Sigmoid colon (tissue), 7 donors: ENCODE measurements around the gene STOX1. TPM values are rescaled to one million over a fixed set of nuclear protein-coding genes. Genes with fewer than 3 reads are reported as not detected.

Experiments used
- DNase-seq: peaks from one replicate; pipeline ENCODE4 v3.0.0-alpha.2; 2019
- H3K27ac ChIP-seq, 4 donors: fragments of 200-600 bp; sonication (generic); one replicate each; pipeline ENCODE4 v1.5.1; 2016 to 2019; ENCODE audit warnings: mild to moderate bottlenecking in 1 of 4
- H3K27me3 ChIP-seq, 3 donors: fragments of 200-600 bp; sonication (generic); one replicate each; pipeline ENCODE4 v1.5.1; 2019; ENCODE audit warnings: mild to moderate bottlenecking in 1 of 3
- H3K36me3 ChIP-seq, 4 donors: fragments of 200-600 bp; sonication (generic); one replicate each; pipeline ENCODE4 v1.5.1; 2016 to 2019
- H3K4me1 ChIP-seq, 4 donors: fragments of 200-600 bp; sonication (generic); one replicate each; pipeline ENCODE4 v1.5.1; 2017 to 2019
- H3K4me3 ChIP-seq, 4 donors: fragments of 200-600 bp; sonication (generic); one replicate each; pipeline ENCODE4 v1.5.1; 2017 to 2019; ENCODE audit warnings: mild to moderate bottlenecking in 2 of 4, moderate library complexity in 1 of 4
- H3K9me3 ChIP-seq, 4 donors: fragments of 200-600 bp in 3 of 4; sonication (generic) in 3 of 4; one replicate each; pipeline versions ENCODE4 v1.5.1 to v1.6.1; 2013 to 2019
- CTCF ChIP-seq, 4 experiments: fragments of 450-650 bp in 3 of 4; fragments of 200-600 bp in 1 of 4; IDR thresholded peaks; one replicate each; pipeline ENCODE4 v1.5.1; 2016 to 2019; ENCODE audit warnings: antibody characterized with exemption in 4 of 4, mild to moderate bottlenecking in 3 of 4, moderate library complexity in 2 of 4
- EP300 ChIP-seq, 4 donors: sonication (generic); formaldehyde crosslinking; IDR thresholded peaks; one replicate each; pipeline ENCODE4 v1.6.1; 2017; ENCODE audit warnings: antibody characterized with exemption in 4 of 4
- POLR2A ChIP-seq, 2 donors: fragments of 450-650 bp; IDR thresholded peaks; one replicate each; pipeline ENCODE4 v1.6.1; 2016; ENCODE audit warnings: antibody characterized with exemption in 2 of 2, mild to moderate bottlenecking in 2 of 2, moderate library complexity in 2 of 2
- POLR2AphosphoS5 ChIP-seq, 4 donors: sonication (generic); formaldehyde crosslinking; IDR thresholded peaks; one replicate each; pipeline ENCODE4 v1.6.1; 2017; ENCODE audit warnings: antibody characterized with exemption in 4 of 4
- WGBS, 2 donors: extraction: QIAGEN DNeasy Blood & Tissue Kit; methylation state at CpG; one replicate each; pipeline ENCODE4 v1.1.7; 2013; 5-methylcytosine and 5-hydroxymethylcytosine counted together
- intact Hi-C: fragments of 100-400 bp; cut with DNase I; formaldehyde crosslinking; loops from one replicate; pipeline ENCODE4 v1.15.1; 2023
- polyA plus RNA-seq, 3 donors: library from polyadenylated mRNA; stranded (reverse); fragments of 200-250 nt; gene quantifications; one replicate each; pipeline ENCODE4 v1.2.3, GENCODE V29; 2013
- total RNA-seq, 4 donors: library from RNA; depleted of rRNA; stranded (reverse); fragments of >200 nt; gene quantifications; one replicate each; pipeline ENCODE4 v1.1.0, GENCODE V29; 2016
- donor health status: healthy with polysubstance abuse.
- donor health status: Bipolar disorder and iron deficiency.
- donor health status: healthy.

STOX1 gene
- total and polyA plus RNA-seq, 7 donors = 0.41 to 2.9 (median 1.3) TPM; not detected in 1

DNA sequence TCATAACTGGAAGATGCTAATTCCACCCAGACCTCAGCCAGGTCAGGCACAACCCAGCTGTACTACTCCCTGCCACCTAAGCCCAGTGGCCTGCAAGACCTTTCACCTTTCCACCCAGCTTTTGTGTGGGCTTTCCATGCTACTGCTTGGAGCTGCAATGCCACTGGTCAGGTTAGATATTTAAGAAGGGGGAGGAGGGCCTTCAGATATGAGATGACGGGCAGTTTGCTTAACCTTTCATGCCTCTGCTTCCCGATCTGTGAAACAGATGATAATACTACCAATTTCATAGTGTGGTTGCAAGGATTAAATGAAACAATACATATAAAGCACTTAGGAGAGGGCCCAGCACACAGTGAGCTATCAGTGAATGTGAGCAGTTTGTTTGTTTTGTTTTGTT is 20.9 kb downstream of the STOX1 start:
- no peak for DNase-seq
- no peak for TF ChIP-seq EP300 (IDR thresholded peaks at IDR 0.05)
- TF ChIP-seq POLR2AphosphoS5 (IDR thresholded peaks at IDR 0.05) = no peak
- no peak for TF ChIP-seq POLR2A (IDR thresholded peaks at IDR 0.05)
- TF ChIP-seq CTCF (IDR thresholded peaks at IDR 0.05) = no peak
- H3K4me1 ChIP-seq = no peaks in the 10 kb centered on the region
- H3K9me3 ChIP-seq = no peaks in the 10 kb centered on the region
- 94 to 99% methylated on average over 2 of the region's 2 CpGs for WGBS, 2 donors
- H3K36me3 ChIP-seq = no peaks in the 10 kb centered on the region
- H3K4me3 ChIP-seq = no peak overlapping the region
- intact Hi-C loops = no loop called here
- no peak overlapping the region for H3K27ac ChIP-seq
- H3K27me3 ChIP-seq = no peaks in the 10 kb centered on the region

DNA sequence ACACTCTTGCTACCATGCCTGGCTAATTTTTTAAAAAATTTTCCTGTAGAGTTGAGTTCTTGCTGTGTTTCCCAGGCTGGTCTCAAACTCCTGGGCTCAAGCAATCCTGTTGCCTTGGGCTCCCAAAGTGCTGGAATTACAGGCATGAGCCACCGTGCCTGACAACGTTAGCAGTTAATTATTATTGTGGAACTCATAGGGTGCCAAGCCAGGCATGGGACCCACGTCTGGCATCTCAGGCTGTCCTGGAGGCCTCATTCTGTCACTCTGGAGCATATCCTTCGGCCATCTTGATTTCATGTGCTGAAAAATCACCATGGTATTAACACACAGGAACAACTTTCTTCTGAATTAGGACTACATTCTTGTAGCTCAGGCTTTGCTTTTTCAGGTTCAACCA is 21.5 kb downstream of the STOX1 start:
- no peak for DNase-seq
- intact Hi-C loops = no loop called here
- TF ChIP-seq POLR2AphosphoS5 (IDR thresholded peaks at IDR 0.05) = no peak
- TF ChIP-seq CTCF (IDR thresholded peaks at IDR 0.05) = no peak
- no peak for TF ChIP-seq EP300 (IDR thresholded peaks at IDR 0.05)
- TF ChIP-seq POLR2A (IDR thresholded peaks at IDR 0.05) = no peak
- WGBS, 2 donors = 84 to 87% methylated on average over 4 of the region's 4 CpGs
- no peaks in the 10 kb centered on the region for H3K9me3 ChIP-seq
- H3K36me3 ChIP-seq = no peaks in the 10 kb centered on the region
- no peak overlapping the region for H3K4me3 ChIP-seq
- H3K27me3 ChIP-seq = no peaks in the 10 kb centered on the region
- H3K4me1 ChIP-seq = no peaks in the 10 kb centered on the region
- no peak overlapping the region for H3K27ac ChIP-seq

DNA sequence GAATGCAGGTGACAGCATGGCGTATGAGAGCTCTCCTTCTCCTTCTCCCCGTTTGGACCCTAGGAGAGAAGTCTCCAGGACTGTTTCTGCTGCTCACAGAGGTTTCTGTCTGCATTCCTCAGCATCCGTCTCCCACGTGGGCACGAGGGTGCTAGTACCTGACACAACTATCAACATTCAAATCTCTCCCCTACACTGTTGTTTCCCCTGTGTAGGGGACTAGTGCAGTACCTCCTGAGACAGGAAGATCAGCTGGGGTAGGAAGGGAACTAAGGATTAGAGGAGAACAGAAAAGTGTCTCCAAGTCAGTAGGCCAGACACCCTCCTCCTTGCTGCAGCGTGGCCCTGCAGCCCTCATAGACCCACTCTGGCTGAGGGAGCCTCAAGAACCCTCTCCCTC is 29.0 kb downstream of the STOX1 start:
- peaks cover 0 to 5% (median 2%) of the 10 kb centered on the region in 4 donors for H3K9me3 ChIP-seq
- intact Hi-C loops = no loop called here
- DNase-seq = no peak
- TF ChIP-seq EP300 (IDR thresholded peaks at IDR 0.05) (no peak), CTCF (IDR thresholded peaks at IDR 0.05) (no peak), POLR2A (IDR thresholded peaks at IDR 0.05) (no peak), POLR2AphosphoS5 (IDR thresholded peaks at IDR 0.05) (no peak)
- no peaks in the 10 kb centered on the region for H3K36me3 ChIP-seq
- H3K4me3 ChIP-seq = no peak overlapping the region
- no peaks in the 10 kb centered on the region for H3K27me3 ChIP-seq
- peaks cover 0 to 8% (median 0%) of the 10 kb centered on the region in 4 donors for H3K4me1 ChIP-seq
- 79 to 89% methylated on average over 6 of the region's 6 CpGs for whole genome bisulfite sequencing, 2 donors
- H3K27ac ChIP-seq = no peak overlapping the region

DNA sequence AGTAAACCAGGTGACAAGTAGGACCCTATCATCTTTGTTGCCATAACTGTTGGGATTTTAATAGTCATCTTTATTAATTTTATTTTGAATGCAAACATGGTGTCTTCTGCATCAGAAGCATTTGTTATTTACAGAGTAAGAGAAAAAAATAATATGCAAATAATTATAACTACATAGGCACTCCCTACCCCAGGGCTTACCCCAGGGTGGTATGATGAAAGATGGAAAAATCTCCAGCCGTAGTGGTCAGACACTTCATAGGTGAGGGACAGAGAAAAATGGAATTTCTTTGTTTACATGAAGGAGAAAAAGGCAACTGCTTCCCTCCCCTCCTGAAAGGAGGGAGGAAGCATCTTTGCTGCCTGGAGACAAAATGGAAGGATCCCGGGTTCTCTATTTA is 29.7 kb downstream of the STOX1 start:
- Histone ChIP-seq H3K36me3 (no peaks in the 10 kb centered on the region), H3K27ac (no peak overlapping the region), H3K4me3 (no peak overlapping the region), H3K27me3 (no peaks in the 10 kb centered on the region), H3K9me3 (peaks cover 0 to 8% (median 2%) of the 10 kb centered on the region in 4 donors), H3K4me1 (peaks cover 0 to 8% (median 0%) of the 10 kb centered on the region in 4 donors)
- TF ChIP-seq EP300 (IDR thresholded peaks at IDR 0.05) = no peak
- TF ChIP-seq POLR2AphosphoS5 (IDR thresholded peaks at IDR 0.05) = no peak
- TF ChIP-seq POLR2A (IDR thresholded peaks at IDR 0.05) = no peak
- TF ChIP-seq CTCF (IDR thresholded peaks at IDR 0.05) = no peak
- WGBS, 2 donors = 71 to 81% methylated on average over 2 of the region's 2 CpGs
- intact Hi-C loops = no loop called here
- no peak for DNase-seq

GRCh38 chr10:68861253-68861652 is 33.9 kb downstream of the STOX1 start:
- intact Hi-C loops = no loop called here
- no peak for DNase-seq
- 92 to 94% methylated on average over 5 of the region's 5 CpGs for WGBS, 2 donors
- Histone ChIP-seq H3K36me3 (no peaks in the 10 kb centered on the region), H3K27ac (no peak overlapping the region), H3K9me3 (peaks cover 0 to 8% (median 2%) of the 10 kb centered on the region in 4 donors), H3K4me3 (no peak overlapping the region), H3K27me3 (no peaks in the 10 kb centered on the region), H3K4me1 (peaks cover 0 to 8% (median 0%) of the 10 kb centered on the region in 4 donors)
- TF ChIP-seq POLR2A (IDR thresholded peaks at IDR 0.05) (no peak), CTCF (IDR thresholded peaks at IDR 0.05) (no peak), EP300 (IDR thresholded peaks at IDR 0.05) (no peak), POLR2AphosphoS5 (IDR thresholded peaks at IDR 0.05) (no peak)
